ENCODE measurements around the gene PLCD1.
"Not testable (repeated sequence)": the region's sequence is repeated elsewhere in the genome, so short reads cannot be mapped to it uniquely, and the experiment has no call there.

PLCD1 gene

DNA sequence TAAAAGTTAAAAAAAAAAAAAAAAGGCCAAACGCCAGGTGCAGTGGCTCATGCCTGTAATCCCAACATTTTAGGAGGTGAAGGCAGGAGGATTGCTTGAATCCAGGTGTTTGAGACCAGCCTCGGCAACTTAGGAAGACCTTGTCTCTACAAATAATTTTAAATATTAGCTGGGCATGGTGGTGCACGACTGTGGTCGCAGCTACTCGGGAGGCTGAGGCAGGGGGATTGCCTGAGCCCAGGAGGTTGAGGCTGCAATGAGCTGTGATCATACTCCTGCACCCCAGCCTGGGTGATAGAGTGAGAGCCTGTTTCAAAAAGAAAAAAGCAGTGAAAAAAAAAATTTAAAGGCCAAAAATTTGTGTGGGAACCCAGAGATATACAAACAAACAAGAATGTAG is 6.8 kb upstream of the PLCD1 start:
- no peak for DNase-seq

DNA sequence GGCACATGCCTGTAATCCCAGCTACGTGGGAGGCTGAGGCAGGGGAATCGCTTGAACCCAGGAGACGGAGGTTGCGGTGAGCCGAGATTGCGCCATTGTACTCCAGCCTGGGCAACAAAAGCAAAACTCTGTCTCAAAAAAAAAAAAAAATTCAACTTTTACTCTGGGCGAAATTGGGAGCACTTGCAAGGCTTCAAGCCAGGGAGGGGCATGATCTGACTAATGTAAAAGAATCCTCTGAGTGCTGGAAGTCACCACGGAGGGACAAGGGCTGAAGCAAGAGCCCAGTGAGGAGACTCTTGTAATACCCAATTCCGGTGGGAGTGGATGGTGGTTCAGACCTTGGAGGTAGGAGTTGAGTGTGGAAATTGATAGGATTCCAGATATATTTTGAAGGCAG is 4.9 kb upstream of the PLCD1 start:
- DNase-seq = not testable (repeated sequence)

DNA sequence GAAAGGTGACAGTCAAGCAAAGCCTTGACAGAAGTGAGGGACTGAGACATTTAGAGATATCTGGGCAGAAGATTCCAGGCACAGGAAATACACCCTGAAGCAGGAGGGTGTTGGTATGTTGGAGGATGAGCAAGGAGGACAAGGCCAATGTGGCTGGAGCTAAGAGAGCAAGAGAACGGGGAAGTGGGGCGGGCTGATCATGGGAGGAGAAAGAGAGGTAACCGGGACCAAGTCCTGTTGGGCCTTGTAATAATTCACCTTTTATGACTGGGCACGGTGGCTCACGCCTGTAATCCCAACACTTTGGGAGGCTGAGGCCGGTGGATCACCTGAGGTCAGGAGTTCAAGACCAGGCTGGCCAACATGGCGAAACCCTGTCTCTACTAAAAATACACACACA is 4.1 kb upstream of the PLCD1 start:
- DNase-seq = not testable (repeated sequence)

DNA sequence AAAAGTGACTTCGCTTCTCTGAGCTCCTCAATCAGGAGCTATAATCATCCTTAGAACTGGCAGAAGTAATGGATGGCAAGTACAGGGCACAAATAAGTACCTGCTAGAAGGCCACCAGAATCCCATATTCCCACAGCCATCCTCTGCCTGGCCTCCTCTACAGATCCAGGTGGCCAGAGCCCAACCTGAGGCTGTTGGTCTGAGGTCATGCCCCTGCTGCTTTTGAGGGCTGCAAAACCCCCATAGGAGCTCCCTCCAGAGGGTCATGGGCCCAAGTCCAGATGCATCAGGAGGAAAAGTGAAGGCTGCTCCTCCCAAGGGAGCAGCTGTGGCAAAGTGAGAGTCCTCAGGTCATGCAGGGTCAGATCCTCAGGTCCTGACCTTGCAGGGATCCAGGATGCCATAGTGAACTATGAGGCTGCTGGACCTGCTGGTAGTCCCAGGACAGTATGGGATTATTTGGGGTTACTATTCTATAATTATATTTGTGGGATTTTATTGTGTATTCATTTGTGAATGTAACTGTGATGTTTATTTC is 3.0 kb upstream of the PLCD1 start:
- no peak for DNase-seq

DNA sequence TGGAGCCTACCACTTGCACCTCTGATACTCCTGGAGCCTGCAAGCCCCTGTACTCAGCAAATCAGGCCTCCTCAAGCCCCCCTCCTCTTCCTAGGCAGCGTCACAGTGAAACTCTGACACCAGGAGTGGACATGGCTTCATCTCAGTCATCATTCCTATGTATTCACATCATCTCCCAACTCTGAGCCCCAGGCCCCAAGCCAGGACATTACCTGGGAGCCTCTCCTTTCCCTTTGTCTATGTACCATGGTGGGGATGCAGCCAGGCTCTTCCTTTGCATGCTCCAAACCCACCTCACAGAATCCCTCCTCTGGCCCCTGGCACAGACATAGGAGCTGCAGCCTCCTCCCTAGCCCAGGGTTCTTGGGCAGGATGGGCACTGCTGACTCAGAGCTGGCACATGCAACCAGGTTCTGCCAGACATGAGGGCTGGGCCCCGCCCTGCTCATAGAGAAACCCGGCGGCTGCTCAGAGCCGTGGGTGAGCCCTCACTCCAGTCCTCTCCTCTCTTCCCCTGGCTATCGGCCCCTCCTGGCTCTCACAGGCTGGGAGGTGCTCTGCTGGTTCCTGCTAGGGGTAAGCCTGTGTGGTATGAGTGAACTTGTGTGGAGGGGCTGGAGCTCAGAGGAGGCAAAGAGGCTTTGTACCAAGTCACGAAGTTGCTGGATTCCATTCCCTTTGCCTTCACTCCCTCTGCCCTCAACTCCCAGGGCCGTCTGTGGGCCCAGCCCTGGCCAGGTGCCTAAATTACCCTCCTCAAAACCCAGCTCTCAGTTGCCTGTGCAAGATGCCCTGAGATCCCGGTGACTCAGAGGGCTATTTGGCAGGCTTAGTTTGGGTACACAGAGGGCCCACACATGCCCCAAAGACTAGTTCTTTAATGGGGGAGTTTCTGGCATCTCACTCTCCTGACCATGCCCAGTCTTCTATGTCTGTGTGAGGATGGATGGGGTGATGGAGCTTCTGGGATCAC is 1.9 kb upstream of the PLCD1 start:
- no peak for DNase-seq

DNA sequence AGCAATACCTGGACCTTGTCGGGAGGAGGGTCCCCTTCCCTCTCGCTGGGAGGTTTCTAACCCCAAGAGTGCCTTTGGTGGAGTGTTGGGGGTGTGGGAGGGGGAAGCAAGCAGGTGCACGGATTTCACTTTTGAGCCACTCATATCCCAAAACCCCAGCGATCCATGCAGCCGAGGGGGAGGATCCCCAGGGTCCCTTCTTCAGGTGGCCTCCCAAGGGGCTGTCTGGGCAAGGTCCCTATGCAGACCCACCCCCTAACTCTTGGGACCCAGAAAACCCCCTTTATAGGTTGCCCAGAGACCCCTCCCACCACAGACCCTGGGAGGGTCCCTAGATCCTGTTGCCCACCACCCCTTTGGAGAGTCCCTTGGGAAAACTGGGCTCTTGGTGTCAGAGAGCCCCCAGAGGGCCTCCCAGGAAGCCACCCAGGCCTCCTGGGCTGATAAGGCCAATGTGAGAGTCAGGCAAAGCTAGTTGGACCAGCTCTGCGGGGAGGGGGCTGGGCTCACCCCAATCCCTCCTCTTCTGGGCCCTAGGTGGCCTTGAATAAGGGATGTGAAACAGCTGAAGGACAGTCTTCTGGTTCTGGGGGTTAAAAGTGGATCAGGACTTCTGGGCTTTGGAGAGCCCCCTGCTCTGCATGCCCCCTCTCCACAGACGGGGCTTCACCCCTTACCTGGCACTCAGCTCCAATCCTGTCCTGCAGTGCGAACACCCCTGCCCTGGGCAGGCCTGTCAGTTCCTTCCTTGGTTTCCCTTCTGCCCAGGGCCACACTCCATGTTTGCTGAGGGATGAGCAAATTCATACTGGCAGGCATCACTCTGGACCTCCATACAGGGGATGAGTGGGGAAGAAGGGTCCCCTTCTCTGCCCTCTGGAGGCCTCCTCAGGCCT is 932 bp upstream of the PLCD1 start:
- DNase-seq = no peak

DNA sequence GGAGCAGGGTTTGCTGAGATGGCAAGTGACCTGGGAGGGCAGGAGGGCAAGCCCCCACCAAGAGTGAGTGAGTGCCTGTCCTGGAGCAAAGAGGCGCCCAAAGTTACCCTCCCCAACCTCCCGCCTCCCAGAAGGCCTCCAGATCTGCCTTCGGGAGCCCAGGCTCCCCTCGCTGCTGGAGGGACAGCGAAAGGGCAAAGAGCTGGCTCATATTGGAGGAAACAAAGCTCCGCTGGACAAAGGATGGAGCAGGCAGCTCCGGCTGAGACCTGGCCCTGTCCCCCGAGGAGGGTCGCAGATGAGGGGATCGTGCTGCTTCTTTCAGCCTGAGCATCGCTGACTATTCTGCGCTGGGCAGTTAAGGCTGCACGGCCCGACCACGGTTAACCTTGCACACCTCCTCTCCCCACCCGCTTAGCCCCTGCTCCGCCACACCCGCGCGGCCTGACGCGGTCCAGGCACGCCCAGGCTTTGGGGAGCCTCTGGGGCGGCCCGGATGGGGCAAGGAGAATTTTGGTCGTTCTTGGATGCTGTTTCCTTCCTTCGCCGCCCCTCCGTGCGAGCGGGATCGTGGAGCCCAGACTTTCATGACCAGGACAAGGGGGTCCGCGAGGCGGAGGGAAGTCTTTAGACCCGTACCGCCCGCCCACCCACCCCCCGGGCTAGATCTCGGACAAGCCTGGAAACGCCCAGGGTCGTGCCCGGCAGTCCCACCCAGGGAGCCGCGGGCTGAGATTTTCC is 651 bp downstream of the PLCD1 start:
- DNase-seq = no peak

DNA sequence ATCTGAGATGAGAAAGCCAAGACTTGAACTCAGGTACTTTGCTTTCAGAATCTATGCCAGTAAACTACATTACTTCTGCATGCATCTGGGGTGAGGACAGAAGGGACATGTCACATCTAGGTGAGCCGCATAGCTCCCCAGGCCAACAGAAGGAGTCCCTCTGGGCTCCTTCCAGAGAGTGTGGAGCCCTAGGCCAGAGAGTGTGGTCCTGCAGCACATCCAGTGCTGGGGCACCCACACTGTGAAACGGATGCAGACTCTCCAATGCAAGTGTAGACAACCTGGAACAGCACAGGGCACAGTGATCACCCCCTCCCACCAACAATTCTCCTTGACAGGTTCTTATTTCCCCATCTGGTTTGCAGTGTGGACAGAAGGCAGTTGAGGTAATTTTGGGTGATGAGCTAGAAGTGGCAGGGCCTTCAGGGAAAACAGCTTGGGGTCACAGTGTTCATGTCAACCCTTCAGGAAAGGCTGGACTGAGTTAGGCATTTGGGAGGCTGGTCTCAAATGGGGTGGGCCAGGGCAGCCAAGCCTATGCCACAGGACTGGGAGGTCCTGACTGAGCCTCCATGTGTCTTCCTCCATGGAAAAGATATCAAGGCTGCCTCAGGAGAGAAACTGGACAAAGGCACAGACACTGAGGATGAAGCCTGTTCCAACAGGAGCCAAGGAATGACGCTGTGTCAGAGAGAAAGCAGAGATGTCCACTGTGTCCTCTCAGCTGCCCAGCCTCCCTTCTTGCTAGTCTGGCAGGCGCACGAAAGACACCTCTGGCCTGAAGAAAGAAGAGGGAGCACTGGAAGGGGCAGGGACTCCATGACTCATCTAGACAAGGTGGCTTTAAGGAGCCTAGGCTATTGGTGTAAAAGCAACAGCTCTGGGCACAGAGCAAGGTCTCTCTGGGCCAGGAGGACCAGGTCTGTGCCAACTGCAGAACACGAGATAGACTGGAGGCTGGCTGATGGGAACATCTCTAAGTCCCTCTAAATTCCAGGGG is 1.7 kb downstream of the PLCD1 start:
- no peak for DNase-seq

DNA sequence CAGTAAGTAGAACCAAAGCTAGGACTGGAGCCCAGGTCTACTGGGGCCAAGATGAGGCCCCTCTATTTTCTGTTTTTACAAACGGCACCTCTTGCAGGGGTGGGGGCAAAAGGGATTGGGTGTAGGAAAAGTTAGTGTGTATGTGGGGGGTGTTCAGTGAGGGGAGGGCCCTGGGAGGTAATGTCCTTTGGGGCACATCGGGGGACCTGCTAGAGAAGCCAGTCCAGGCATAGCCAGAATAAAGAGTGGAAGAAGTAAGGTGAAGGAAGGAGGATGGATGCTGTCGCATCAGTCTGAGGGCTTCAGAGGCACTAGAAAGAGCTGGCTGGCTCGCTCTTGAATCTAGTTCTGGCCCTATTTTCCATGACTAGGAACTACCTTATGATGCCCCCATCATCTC is 2.6 kb downstream of the PLCD1 start:
- DNase-seq = no peak

DNA sequence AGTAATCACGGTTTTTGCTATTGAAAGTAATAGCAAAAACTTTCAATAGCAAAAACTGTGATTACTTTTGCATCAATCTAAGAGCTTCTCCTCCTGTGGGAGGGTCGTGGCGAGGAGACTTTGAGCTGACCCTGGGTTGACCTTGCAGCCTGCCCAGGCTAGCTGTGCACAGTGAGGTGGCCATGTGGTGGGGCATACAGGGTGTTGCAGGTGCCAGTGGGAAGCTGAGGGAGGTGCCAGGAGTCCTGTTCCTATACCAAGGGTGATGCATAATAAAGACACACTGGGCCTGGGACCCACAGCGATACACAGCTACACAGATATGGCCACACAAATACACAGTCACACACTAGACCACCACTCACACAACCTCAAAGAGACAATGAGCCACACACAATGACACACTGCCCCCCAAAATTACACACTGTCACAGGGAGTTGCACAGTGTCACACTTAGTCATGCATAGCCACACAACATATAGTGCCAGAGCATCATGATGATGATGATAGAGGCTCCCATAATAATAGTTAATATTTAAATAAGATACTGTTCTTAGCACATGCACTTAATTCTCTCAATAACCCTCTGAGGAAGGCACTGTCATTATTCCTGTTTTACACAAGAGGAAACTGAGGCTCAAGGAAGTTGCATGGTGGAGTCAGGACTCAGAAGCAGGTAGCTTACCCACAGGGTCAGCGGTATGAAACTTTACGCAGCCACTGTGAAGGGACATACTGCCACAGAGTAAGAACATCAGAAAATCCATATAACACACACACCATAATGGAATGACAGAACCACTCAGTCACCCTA is 6.3 kb downstream of the PLCD1 start:
- no peak for DNase-seq

DNA sequence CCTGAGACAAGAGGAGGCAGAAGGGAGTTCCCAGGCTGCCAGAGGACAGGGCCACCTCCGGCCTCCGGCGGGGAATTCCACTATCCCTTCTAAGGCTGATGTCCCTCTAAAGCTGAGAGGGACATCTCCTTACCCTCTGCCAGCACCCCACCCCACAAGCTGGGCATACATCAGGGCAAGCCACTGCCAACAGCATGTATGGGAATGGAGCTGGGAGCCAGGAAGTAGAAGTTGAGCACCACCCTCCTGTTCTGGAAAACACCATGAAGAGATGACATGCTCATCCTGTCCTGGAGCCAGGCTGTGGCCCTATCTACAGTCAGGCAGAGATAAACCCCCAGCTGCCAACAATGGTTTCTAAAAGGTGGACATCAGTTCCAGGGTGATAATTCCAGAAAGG is 7.1 kb downstream of the PLCD1 start:
- DNase-seq = no peak

DNA sequence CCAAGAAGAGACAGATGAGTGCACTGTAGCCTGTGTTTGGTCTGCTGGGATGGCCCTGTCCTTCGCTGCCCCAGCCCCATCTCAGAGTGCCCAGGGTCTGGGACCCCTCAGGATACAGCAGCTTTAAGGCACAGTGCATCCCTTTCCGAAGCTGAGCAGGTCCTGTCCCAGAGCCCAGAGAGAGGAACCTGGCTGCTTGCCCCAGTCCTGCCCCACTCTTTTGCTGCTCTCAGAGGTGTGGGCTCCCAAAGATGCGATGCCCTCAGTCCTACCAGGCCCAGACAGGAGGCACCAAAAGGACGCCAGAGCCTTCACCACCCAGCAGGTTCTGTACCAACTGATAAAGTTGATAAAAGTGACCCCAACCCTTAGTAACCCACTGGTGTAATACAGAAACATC is 8.2 kb downstream of the PLCD1 start:
- no peak for DNase-seq

DNA sequence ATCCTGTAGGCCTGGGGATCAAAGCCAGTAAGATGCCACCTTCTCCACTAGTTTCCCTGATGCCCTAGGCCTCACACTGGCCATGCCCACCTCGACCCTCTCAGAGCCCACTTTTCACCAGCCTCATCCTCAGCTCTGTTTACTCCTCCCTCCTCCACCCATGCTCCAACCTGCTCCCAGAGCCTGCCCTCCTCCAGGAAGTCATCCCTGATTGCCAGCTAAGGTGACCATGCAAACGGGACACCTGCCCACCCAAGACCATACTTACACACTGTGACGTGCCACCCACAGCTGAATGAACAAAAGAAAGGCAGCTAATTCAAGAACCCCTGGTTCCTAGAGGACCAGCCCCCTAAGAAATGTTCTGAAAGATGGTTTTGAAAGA is 9.1 kb downstream of the PLCD1 start:
- DNase-seq = no peak

DNA sequence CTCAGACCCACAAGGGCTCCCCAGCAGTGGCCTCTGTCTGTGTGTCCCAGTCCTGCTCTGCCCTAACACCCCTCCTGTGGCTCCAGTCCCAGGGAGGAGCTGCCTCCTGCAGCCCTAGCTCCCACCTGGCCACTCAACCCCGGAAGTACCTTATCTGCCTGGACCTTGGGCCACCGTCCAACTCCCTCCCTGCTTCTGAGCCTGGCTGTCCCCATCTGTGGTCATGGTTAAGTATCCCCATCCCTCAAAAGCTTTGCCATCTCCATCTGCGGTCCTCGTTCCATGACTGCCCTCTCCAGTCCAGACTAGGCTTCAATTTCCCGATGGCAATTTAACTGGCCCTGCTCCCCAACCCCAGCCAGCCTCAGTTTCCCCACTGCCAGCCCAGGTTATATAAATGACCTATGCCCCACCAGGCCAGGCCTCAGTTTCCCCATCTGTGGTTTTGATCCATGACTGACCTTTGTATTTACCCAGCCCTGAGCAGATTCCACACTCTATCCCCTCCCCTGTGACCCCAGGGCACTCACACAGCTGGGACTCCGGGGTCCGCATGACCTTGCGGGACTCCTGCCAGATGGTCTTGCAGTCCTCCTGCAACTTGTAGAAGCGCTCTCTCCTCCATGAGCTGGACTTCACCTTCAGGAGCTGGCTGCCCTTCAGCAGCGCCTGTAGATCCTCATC is 9.6 kb downstream of the PLCD1 start:
- no peak for DNase-seq

DNA sequence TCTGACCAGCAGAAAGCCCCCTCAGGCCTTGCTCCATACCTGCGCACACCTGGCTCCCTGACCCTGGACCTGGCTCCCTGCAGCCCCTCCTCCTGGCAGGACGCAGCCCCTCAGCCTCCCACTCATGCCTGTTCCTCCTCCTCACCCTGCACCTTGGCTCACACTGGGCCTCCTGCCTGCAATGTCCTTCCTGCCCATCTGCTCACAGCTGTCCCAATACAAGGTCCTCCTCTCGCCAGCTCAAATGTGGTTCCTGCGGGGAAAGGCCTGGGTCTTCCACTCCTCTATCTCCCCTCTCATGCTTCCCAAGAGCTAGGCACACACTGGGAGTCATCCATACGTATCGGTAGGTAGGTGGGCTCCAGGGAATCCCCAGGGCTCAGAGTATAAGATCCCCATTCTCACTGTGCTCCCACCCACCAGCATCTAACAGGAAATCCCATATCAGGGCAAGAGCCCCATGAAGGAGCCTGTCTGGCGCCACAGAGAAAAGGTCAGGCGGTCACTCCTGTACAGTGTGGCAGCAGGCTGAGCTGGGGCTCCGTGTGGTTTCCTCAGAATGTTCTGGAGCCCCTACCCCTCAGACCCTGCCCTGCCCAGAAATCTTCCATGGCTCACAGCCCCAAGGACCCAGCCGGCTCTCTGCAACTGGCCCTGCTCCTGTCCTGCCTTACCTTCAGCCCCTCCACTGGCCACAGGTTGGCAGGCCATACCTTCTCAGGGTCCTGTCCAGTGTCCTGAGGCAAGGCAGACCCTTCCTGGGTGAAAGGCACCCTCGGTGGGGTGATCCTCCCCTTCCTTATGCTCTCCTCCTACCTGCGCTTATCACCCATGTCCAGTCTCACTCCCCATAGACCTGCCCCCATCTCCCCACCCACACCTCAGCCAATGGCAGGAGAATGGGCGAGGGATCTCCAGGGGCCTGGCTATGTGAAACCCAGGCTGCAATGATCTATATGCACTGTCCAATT is 10.9 kb downstream of the PLCD1 start:
- no peak for DNase-seq

DNA sequence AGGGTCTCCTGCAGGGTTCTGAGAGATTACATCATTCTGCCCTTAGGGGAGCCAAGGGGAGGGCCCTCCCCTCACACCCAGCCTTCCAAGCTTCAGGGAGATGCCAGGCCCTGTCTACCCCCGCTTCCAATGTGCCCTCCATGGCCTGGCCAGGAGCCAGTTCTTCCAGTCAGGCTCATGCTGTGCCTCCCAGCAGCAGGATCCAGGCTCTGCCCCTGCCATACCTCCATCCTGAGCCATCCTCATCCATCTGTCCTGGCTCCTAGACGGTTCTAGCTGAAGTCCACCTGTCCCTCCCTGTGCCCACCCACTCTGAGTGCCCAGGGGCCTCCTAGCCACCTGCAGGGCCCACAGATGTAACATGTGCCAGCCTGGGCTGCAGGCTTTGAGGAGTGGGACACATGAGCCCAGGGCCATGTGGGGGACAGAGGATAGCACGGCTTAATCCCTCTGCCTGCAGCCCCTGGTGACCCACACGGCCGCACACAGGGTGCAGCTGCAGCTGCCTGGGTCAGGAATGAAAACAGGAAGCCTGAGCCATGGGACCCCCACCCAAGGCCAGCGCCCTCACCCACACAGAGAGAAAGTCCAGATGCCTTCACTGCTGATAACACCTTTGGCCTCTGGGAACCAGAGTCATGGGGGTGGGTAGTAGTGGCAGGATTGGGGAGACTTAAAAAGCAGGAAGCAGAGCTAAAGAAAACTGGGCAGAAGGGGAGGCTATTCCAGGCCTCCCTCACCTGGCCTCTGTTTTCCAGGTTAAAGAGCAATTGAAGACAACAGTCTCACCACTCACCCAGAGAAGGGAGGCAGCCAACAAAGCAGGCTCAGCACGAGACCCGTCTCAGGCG is 11.8 kb downstream of the PLCD1 start:
- no peak for DNase-seq

DNA sequence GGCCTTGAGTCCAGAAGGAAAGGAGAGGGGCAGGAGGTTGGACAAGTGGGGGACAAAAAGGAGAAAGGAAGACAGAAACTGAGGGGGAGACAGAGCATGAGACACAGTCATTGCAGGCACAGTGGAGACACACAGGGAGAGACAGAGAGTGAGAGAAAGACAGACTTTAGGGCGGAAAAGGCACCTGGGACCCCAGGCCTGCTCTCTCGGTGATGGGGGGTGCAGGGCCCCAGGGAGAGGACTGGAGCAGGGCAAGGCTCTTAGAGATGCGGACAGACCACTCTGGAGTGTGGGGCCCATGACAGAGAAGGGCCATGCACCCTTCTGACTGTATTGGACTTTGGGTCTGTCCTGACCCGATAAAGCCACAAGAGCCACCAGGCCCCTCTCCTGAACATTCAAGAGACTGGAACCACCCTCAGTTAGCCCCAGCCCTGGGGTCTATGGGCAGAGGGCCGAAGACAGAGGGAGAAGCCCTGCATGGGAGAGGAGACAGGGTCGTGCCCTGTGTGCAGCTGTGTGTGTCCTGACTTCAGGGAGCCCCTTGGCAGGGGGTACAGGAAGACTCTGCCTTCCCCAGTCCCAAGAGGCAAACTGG is 12.5 kb downstream of the PLCD1 start:
- no peak for DNase-seq

Measured in cortex of kidney (tissue), 1 donor.